Spleen (tissue), 11 donors: Measurements from ENCODE around the gene ZBP1. TPM values are rescaled to one million over a fixed set of nuclear protein-coding genes. Genes with fewer than 3 reads are reported as not detected.
A peak's percentile ranks its signal among the peaks of the same experiment; 100 is the strongest.

Experiments
- DNase-seq: peaks from one replicate; pipeline ENCODE4 v3.0.0-alpha.2; 2020
- H3K27ac ChIP-seq, 8 donors: fragments of 200-600 bp; sonication (generic) in 7 of 8; 1 replicate in 4 of 8; 2 replicates in 4 of 8; pipeline versions ENCODE4 v1.5.0 to v1.8.0; 2016 to 2021; ENCODE audit warnings: inconsistent platforms in 4 of 8, mild to moderate bottlenecking in 4 of 8, moderate library complexity in 1 of 8
- H3K27me3 ChIP-seq, 7 donors: fragments of 200-600 bp; sonication (generic) in 6 of 7; replicated peaks in 1 of 7; 1 replicate in 4 of 7; 2 replicates in 3 of 7; pipeline versions ENCODE4 v1.5.0 to v1.8.0; 2016 to 2021; ENCODE audit warnings: inconsistent platforms in 3 of 7, mild to moderate bottlenecking in 1 of 7
- H3K36me3 ChIP-seq, 6 donors: fragments of 200-600 bp; sonication (generic) in 5 of 6; 1 replicate in 4 of 6; 2 replicates in 2 of 6; pipeline versions ENCODE4 v1.5.0 to v1.8.0; 2016 to 2021; ENCODE audit warnings: inconsistent platforms in 2 of 6
- H3K4me1 ChIP-seq, 6 donors: fragments of 200-600 bp; sonication (generic) in 5 of 6; 1 replicate in 3 of 6; 2 replicates in 3 of 6; pipeline versions ENCODE4 v1.5.0 to v1.8.0; 2016 to 2021; ENCODE audit warnings: inconsistent platforms in 3 of 6
- H3K4me3 ChIP-seq, 8 donors: fragments of 200-600 bp; sonication (generic) in 7 of 8; 1 replicate in 4 of 8; 2 replicates in 4 of 8; pipeline versions ENCODE4 v1.5.0 to v1.8.0; 2016 to 2021; ENCODE audit warnings: inconsistent platforms in 4 of 8, mild to moderate bottlenecking in 4 of 8, moderate library complexity in 2 of 8
- H3K9me3 ChIP-seq, 8 donors: fragments of 200-600 bp; sonication (generic) in 7 of 8; 1 replicate in 4 of 8; 2 replicates in 4 of 8; pipeline versions ENCODE4 v1.5.0 to v1.8.0; 2016 to 2021; ENCODE audit warnings: inconsistent platforms in 4 of 8
- CTCF ChIP-seq, 11 experiments: fragments of 200-600 bp in 7 of 11; fragments of 450-650 bp in 4 of 11; sonication (generic) in 4 of 11; IDR thresholded peaks in 8 of 11; conservative IDR thresholded peaks in 3 of 11; 1 replicate in 7 of 11; 2 replicates in 4 of 11; pipeline versions ENCODE4 v1.4.0 to v1.8.0; 2016 to 2021; ENCODE audit warnings: antibody characterized with exemption in 11 of 11, inconsistent platforms in 4 of 11, mild to moderate bottlenecking in 1 of 11
- POLR2A ChIP-seq, 3 donors: fragments of 450-650 bp; IDR thresholded peaks; one replicate each; pipeline ENCODE4 v1.5.1; 2017; ENCODE audit warnings: antibody characterized with exemption in 3 of 3, mild to moderate bottlenecking in 1 of 3
- POLR2AphosphoS5 ChIP-seq, 3 donors: sonication (generic); formaldehyde crosslinking; IDR thresholded peaks; one replicate each; pipeline ENCODE4 v1.5.1; 2017; ENCODE audit warnings: antibody characterized with exemption in 3 of 3
- WGBS, 5 donors: extraction: QIAGEN DNeasy Blood & Tissue Kit in 3 of 5; methylation state at CpG; one replicate each; pipeline versions ENCODE4 v1.1.5 to v1.1.7; 2013 to 2018; 5-methylcytosine and 5-hydroxymethylcytosine counted together
- intact Hi-C: fragments of 100-400 bp; cut with DNase I; formaldehyde crosslinking; loops from one replicate; pipeline ENCODE4 v1.15.0; 2023; ENCODE audit warnings: low total_unique reads
- polyA plus RNA-seq, 3 donors: library from polyadenylated mRNA; stranded (reverse); fragments of 200-250 nt; gene quantifications; one replicate each; pipeline ENCODE4 v1.2.1, GENCODE V29; 2013
- total RNA-seq, 7 donors: library from RNA; depleted of rRNA in 3 of 7; stranded (reverse); fragments of >200 nt in 3 of 7; fragmentation: NEBNext Ultra II Directional in 4 of 7; extraction: Animal tissue kit (Norgen Biotek cat#: 25700) in 4 of 7; gene quantifications; one replicate each; pipeline versions ENCODE4 v1.1.0 to v1.2.1, GENCODE V29; 2016 to 2021
- donor health status: healthy with polysubstance abuse.
- donor health status: DM: no; HTN: no; CAD: no; lungs with moderate emphysema.
- donor health status: DM: no; HTN: no; CAD: no.
- donor health status: Bipolar disorder and iron deficiency.
- donor health status: healthy.
- donor health status: DM: no; HTN: no; CAD: no.
- donor health status: DM: yes; HTN: yes; CAD: no.

The ZBP1 gene
- total and polyA plus RNA-seq, 10 donors = 8.6 to 28.4 (median 16.6) TPM

GRCh38 chr20:57591289-57592229, 28.7 kb downstream of the ZBP1 start:
- H3K27ac ChIP-seq = no peak overlapping the region
- no peak for DNase-seq
- WGBS, 5 donors = 79 to 88% (median 83%) methylated on average over 13 to 15 of the region's 15 CpGs
- intact Hi-C loops = loop anchor here (2.0 to 10.0 kb wide), 2 partner anchors 77 to 583 kb away; no protein-coding TSS in a partner anchor
- no peaks in the 10 kb centered on the region for H3K36me3 ChIP-seq
- H3K27me3 ChIP-seq = peaks cover 0 to 15% (median 0%) of the 10 kb centered on the region in 7 donors
- TF ChIP-seq POLR2AphosphoS5 (IDR thresholded peaks at IDR 0.05) (no peak), CTCF (IDR thresholded peaks at IDR 0.05 in 8 of 11, conservative IDR thresholded peaks at IDR 0.05 in 3 of 11) (no peak), POLR2A (IDR thresholded peaks at IDR 0.05) (no peak)
- peaks cover 0 to 19% (median 8%) of the 10 kb centered on the region in 6 donors for H3K4me1 ChIP-seq
- H3K9me3 ChIP-seq = peaks cover 0 to 17% (median 10%) of the 10 kb centered on the region in 8 donors
- no peak overlapping the region for H3K4me3 ChIP-seq

GRCh38 chr20:57590485-57591288, 29.5 kb downstream of the ZBP1 start:
- intact Hi-C loops = loop anchor here (10.0 kb wide), 1 partner anchor 584 kb away; no protein-coding TSS in a partner anchor
- Histone ChIP-seq H3K27ac (no peak overlapping the region), H3K4me3 (no peak overlapping the region), H3K27me3 (peaks cover 0 to 24% (median 0%) of the 10 kb centered on the region in 7 donors), H3K36me3 (no peaks in the 10 kb centered on the region), H3K9me3 (peaks cover 0 to 17% (median 10%) of the 10 kb centered on the region in 8 donors), H3K4me1 (peaks cover 0 to 18% (median 8%) of the 10 kb centered on the region in 6 donors)
- WGBS, 5 donors = 88 to 93% (median 91%) methylated on average over 16 to 18 of the region's 18 CpGs
- TF ChIP-seq POLR2AphosphoS5 (IDR thresholded peaks at IDR 0.05) (no peak), CTCF (IDR thresholded peaks at IDR 0.05 in 8 of 11, conservative IDR thresholded peaks at IDR 0.05 in 3 of 11) (no peak), POLR2A (IDR thresholded peaks at IDR 0.05) (no peak)
- DNase-seq = peak; percentile 64

DNA sequence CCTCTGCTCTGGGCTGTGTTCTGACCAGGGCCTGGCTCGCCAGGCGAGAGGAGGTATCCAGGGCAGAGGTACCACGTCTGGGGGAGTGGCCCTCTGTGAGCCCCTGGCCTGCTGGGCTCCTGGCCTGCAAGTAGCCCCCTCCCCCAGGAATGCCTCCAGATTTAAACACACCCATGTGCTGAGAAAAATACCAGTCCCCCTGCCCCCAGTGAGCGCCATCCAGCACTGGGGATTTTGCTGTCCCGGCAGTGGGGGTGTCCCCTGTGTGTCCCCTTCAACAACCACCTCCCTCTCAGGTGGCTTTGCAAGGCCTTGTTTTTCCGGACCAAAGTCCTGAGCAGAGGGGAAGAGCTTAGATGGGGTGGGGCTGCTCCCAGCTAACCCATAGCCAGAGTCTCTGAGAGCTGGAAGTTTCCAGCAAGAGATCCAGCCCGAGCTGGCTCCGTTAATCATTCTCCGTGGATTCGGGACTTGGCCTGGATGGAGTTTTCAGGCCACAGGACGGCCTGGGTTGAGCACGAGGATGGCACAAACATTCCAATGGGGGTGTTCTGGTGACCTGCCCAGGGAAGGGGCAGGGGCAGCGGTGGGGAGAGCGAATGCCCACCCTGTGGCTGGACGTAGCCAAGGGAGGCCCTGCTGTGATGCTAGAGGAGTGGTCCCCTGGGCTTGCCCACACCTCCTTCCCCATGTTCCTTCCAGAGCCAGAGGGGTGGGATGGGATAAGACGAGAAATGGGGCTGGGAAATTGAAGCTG, 30.3 kb downstream of the ZBP1 start:
- intact Hi-C loops = loop anchor here (10.0 kb wide), 1 partner anchor 585 kb away; no protein-coding TSS in a partner anchor
- no peak for TF ChIP-seq POLR2A (IDR thresholded peaks at IDR 0.05)
- Histone ChIP-seq H3K36me3 (no peaks in the 10 kb centered on the region), H3K9me3 (peaks cover 0 to 17% (median 10%) of the 10 kb centered on the region in 8 donors), H3K4me1 (peaks cover 0 to 18% (median 8%) of the 10 kb centered on the region in 6 donors), H3K27me3 (peaks cover 0 to 31% (median 0%) of the 10 kb centered on the region in 7 donors), H3K27ac (no peak overlapping the region), H3K4me3 (no peak overlapping the region)
- peak; percentile 56 for DNase-seq
- 86 to 93% (median 87%) methylated on average over 13 to 16 of the region's 16 CpGs for WGBS, 5 donors
